Cardiac fibroblast (primary cell): Measurements from ENCODE around the gene SHISA9.

Experiments
- DNase-seq, 2 donors: peaks; one replicate each; pipeline versions ENCODE4 v3.0.0 to v3.0.0-alpha.2; 2010; ENCODE audit warnings: low read depth in 2 of 2
- H3K4me3 ChIP-seq, 2 donors: replicated peaks in 1 of 2; 1 replicate in 1 of 2; 2 replicates in 1 of 2; pipeline ENCODE4 v1.5.1; 2011; ENCODE audit warnings: low read depth in 2 of 2, low read length in 2 of 2, mild to moderate bottlenecking in 2 of 2, moderate library complexity in 1 of 2
- TF ChIP-seq, protein P1 (sequence below): IDR thresholded peaks from one replicate; pipeline ENCODE4 v1.5.1; 2011; ENCODE audit warnings: low read depth, mild to moderate bottlenecking, low read length, inconsistent platforms

SHISA9 gene

GRCh38 chr16:12881182-12881581 lies 20.2 kb upstream of the SHISA9 start:
- H3K4me3 ChIP-seq: no peak overlapping the region
- no peak for DNase-seq
- TF ChIP-seq, protein P1, sequence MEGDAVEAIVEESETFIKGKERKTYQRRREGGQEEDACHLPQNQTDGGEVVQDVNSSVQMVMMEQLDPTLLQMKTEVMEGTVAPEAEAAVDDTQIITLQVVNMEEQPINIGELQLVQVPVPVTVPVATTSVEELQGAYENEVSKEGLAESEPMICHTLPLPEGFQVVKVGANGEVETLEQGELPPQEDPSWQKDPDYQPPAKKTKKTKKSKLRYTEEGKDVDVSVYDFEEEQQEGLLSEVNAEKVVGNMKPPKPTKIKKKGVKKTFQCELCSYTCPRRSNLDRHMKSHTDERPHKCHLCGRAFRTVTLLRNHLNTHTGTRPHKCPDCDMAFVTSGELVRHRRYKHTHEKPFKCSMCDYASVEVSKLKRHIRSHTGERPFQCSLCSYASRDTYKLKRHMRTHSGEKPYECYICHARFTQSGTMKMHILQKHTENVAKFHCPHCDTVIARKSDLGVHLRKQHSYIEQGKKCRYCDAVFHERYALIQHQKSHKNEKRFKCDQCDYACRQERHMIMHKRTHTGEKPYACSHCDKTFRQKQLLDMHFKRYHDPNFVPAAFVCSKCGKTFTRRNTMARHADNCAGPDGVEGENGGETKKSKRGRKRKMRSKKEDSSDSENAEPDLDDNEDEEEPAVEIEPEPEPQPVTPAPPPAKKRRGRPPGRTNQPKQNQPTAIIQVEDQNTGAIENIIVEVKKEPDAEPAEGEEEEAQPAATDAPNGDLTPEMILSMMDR: no peak

DNA sequence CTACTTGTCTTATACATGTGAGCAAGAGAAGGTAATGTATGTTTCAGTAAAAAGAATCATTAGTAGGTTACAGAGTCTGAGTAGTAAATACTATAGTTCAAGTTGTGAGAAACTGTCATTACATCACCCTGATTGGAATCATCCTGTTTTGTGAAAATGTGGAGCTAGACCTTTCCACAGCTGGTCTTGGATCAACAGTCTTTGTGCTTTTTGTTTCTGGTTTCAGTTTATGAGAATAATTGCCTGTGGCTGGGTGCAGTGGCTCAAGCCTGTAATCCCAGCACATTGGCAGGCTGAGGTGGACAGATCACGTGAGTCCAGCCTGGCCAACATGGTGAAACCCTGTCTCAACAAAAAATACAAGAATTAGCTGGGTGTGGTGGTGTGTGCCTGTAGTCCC lies 19.7 kb upstream of the SHISA9 start:
- TF ChIP-seq, protein P1: no peak
- DNase-seq: no peak
- no peak overlapping the region for H3K4me3 ChIP-seq

DNA sequence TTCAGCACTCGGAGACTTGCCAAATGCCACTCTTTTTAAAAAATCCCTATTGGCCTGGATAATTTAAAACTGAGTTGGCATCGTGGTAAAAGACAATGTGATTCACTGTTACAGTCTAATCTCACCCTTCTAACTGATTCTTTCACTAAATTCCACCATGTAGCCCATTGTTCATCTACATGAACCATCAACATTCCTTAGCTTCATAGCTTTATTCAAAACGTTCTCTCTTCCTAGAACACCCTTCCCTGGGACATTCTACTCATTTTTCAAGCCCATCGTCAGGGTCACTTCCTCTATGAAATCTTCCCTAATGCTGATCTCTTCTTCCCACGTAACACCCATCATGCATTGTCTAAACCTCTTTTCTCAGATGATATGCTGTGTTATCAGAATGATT lies 15.7 kb upstream of the SHISA9 start:
- TF ChIP-seq, protein P1: no peak
- no peak for DNase-seq
- no peak overlapping the region for H3K4me3 ChIP-seq

DNA sequence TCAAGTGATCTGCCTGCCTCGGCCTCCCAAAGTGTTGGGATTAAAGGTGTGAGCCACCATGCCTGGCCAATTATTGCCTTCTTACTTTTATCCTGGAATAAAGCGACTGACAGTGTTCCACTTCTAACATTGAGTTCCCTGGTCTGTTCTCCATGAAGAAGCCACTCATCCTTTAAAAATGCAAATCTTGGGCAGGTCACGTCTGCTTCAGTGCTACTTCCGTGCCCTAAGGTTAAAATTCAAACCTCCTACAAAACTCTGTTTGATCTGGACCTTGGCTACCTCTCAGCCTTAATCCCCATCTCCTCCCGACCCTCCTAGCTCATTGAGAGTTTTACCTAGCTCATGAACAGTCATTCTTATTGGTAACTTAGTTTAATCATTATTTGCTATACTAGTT lies 9.6 kb upstream of the SHISA9 start:
- TF ChIP-seq, protein P1: no peak
- DNase-seq: no peak

GRCh38 chr16:12893050-12893750 lies 8.2 kb upstream of the SHISA9 start:
- DNase-seq: no peak
- TF ChIP-seq, protein P1: no peak

More for the DNA sequence above, 9.6 kb upstream of the SHISA9 start:
- H3K4me3 ChIP-seq: no peak overlapping the region

DNA sequence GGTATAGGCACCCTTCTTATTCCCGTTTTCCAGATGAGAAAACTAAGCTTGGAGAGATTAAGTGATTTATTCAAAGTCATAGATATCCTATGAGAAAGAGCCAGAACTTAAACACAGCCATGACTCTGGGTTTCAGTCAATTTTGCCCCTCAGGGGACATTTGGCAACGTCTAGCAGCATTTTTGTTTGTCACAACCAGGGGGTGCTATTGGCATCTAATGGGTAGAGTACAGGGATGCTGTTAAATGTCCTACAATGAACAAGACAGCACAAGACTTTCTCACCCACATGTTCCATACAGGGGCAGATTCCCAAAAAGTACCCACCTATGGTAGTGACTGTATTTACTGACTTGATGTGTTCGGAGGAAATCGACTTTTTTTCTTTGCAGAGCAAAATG lies 4.8 kb upstream of the SHISA9 start:
- H3K4me3 ChIP-seq: no peak overlapping the region
- peak in 1 of 2 donors; percentile 22 for DNase-seq
- TF ChIP-seq, protein P1: no peak

More at GRCh38 chr16:12893050-12893750, 8.2 kb upstream of the SHISA9 start:
- no peak overlapping the region for H3K4me3 ChIP-seq

DNA sequence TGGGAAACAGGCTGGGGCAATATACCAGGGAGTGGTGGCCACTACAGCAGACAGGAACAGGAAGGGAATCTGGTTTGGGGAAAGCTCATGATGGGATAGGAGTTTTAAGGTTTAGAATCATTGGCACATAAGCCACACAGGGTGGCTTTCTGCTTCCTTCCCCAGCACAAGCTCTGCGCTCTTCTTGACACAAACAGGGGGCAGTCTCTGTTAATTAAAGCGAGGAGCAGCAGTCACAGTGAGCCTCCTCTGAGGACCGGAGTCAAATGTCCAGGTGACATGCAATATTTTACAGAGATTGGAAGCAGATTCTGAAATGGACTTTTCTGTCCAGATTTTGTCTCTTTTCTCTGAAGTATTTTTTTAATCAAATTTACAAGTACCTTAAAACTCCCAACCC lies 2.8 kb upstream of the SHISA9 start:
- TF ChIP-seq, protein P1: no peak
- H3K4me3 ChIP-seq: no peak overlapping the region
- DNase-seq: no peak
